ENCODE data around the gene GRXCR1.

DNA sequence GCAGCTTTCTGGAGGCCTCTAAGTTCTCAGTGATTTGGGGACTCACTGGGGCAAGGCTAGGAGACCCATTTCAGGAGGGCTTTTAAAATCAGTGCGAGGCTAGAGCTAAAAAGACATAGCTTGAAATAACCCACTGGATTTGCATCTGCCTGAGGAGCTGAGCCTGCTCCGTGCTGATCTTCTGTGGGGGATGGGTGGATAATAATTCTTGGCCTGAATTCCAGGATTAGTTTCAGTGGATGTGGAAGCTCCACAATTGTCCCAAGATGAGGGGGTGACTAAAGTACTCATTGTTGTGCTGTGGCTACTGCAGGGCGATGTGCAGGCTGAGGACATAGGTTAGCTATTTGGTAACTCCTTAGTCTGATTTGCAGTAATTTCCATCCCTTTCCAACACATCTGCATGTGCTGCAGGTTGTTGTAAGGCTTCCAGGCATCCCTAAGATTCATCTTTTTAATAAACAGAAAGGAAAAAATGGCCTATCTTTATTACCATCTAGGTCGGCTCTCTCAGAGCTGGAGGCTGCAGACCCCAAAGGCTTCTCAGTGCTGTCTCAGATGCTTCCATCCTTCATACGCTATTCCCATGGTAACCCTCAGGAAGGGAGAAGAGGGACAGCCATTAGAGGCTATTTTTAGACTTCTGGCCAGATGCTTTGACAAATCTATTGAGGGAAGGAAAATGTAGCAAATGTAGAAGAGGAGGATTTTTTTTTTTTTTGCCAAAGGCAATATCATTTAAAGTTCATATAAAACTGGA is 63.4 kb downstream of the GRXCR1 start:
- no peak for TF ChIP-seq ZFP36 (IDR thresholded peaks at IDR 0.05; ENCODE audit: borderline replicate concordance, partially characterized antibody)
- TF ChIP-seq, protein P1, sequence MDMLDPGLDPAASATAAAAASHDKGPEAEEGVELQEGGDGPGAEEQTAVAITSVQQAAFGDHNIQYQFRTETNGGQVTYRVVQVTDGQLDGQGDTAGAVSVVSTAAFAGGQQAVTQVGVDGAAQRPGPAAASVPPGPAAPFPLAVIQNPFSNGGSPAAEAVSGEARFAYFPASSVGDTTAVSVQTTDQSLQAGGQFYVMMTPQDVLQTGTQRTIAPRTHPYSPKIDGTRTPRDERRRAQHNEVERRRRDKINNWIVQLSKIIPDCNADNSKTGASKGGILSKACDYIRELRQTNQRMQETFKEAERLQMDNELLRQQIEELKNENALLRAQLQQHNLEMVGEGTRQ (IDR thresholded peaks at IDR 0.05), result no peak
- TF ChIP-seq, protein P2, sequence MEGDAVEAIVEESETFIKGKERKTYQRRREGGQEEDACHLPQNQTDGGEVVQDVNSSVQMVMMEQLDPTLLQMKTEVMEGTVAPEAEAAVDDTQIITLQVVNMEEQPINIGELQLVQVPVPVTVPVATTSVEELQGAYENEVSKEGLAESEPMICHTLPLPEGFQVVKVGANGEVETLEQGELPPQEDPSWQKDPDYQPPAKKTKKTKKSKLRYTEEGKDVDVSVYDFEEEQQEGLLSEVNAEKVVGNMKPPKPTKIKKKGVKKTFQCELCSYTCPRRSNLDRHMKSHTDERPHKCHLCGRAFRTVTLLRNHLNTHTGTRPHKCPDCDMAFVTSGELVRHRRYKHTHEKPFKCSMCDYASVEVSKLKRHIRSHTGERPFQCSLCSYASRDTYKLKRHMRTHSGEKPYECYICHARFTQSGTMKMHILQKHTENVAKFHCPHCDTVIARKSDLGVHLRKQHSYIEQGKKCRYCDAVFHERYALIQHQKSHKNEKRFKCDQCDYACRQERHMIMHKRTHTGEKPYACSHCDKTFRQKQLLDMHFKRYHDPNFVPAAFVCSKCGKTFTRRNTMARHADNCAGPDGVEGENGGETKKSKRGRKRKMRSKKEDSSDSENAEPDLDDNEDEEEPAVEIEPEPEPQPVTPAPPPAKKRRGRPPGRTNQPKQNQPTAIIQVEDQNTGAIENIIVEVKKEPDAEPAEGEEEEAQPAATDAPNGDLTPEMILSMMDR (IDR thresholded peaks at IDR 0.05), result no peak
- no peak for TF ChIP-seq HOXA7 (CRISPR knock-in tag; IDR thresholded peaks at IDR 0.05)
- no peak for TF ChIP-seq EHF (CRISPR knock-in tag; IDR thresholded peaks at IDR 0.05)
- TF ChIP-seq, protein P3, sequence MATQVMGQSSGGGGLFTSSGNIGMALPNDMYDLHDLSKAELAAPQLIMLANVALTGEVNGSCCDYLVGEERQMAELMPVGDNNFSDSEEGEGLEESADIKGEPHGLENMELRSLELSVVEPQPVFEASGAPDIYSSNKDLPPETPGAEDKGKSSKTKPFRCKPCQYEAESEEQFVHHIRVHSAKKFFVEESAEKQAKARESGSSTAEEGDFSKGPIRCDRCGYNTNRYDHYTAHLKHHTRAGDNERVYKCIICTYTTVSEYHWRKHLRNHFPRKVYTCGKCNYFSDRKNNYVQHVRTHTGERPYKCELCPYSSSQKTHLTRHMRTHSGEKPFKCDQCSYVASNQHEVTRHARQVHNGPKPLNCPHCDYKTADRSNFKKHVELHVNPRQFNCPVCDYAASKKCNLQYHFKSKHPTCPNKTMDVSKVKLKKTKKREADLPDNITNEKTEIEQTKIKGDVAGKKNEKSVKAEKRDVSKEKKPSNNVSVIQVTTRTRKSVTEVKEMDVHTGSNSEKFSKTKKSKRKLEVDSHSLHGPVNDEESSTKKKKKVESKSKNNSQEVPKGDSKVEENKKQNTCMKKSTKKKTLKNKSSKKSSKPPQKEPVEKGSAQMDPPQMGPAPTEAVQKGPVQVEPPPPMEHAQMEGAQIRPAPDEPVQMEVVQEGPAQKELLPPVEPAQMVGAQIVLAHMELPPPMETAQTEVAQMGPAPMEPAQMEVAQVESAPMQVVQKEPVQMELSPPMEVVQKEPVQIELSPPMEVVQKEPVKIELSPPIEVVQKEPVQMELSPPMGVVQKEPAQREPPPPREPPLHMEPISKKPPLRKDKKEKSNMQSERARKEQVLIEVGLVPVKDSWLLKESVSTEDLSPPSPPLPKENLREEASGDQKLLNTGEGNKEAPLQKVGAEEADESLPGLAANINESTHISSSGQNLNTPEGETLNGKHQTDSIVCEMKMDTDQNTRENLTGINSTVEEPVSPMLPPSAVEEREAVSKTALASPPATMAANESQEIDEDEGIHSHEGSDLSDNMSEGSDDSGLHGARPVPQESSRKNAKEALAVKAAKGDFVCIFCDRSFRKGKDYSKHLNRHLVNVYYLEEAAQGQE (IDR thresholded peaks at IDR 0.05), result no peak
- no peak for TF ChIP-seq NFE2L2 (conservative IDR thresholded peaks at IDR 0.05; ENCODE audit: low read length)
- TF ChIP-seq SMC3 (IDR thresholded peaks at IDR 0.05), result no peak
- TF ChIP-seq KDM1A (IDR thresholded peaks at IDR 0.05; ENCODE audit: low read depth), result no peak
- TF ChIP-seq EHMT2 (IDR thresholded peaks at IDR 0.05; ENCODE audit: low read depth), result no peak
- no peak for TF ChIP-seq JUN (IDR thresholded peaks at IDR 0.05)

All from A549 (cell line).